ENCODE measurements around the gene GRIA2. TPM values are rescaled to one million over a fixed set of nuclear protein-coding genes. Genes with fewer than 3 reads are reported as not detected.

The GRIA2 gene
- total RNA-seq, 1 donor from 2014 or later, result 4.4 TPM

DNA sequence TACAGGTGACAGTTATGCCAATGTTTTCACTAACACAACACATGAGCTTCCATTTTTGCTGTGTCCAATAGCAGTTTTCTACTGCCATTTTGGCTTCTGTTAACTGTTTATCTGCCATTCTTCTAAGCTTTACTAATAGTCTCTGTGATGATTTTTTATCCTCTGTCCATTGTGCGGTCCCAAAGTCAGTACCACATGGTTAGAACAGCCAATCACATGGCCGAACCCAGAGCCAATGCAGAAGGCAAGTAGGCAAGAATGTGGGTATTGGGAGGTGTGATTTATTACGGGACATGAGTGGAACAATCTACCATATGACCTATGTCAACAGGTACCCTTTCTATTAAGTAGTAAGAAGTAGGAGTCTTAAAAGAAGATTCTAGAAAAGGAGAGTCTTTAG lies 61.5 kb downstream of the GRIA2 start:
- no peaks in the 10 kb centered on the region for H3K4me1 Mint-ChIP-seq
- no peaks in the 10 kb centered on the region for H3K36me3 Mint-ChIP-seq
- H3K27me3 Mint-ChIP-seq (ENCODE audit: low read depth), result peaks cover 23% of the 10 kb centered on the region
- no peak overlapping the region for H3K27ac Mint-ChIP-seq
- H3K4me3 Mint-ChIP-seq, result no peak overlapping the region
- peaks cover 7% of the 10 kb centered on the region for H3K9me3 Mint-ChIP-seq
- TF ChIP-seq, protein P1, sequence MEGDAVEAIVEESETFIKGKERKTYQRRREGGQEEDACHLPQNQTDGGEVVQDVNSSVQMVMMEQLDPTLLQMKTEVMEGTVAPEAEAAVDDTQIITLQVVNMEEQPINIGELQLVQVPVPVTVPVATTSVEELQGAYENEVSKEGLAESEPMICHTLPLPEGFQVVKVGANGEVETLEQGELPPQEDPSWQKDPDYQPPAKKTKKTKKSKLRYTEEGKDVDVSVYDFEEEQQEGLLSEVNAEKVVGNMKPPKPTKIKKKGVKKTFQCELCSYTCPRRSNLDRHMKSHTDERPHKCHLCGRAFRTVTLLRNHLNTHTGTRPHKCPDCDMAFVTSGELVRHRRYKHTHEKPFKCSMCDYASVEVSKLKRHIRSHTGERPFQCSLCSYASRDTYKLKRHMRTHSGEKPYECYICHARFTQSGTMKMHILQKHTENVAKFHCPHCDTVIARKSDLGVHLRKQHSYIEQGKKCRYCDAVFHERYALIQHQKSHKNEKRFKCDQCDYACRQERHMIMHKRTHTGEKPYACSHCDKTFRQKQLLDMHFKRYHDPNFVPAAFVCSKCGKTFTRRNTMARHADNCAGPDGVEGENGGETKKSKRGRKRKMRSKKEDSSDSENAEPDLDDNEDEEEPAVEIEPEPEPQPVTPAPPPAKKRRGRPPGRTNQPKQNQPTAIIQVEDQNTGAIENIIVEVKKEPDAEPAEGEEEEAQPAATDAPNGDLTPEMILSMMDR (IDR thresholded peaks at IDR 0.05; ENCODE audit: unreplicated experiment), result no peak
- no peak for DNase-seq (ENCODE audit: low spot score in 2 of 2, unreplicated experiment in 2 of 2)

DNA sequence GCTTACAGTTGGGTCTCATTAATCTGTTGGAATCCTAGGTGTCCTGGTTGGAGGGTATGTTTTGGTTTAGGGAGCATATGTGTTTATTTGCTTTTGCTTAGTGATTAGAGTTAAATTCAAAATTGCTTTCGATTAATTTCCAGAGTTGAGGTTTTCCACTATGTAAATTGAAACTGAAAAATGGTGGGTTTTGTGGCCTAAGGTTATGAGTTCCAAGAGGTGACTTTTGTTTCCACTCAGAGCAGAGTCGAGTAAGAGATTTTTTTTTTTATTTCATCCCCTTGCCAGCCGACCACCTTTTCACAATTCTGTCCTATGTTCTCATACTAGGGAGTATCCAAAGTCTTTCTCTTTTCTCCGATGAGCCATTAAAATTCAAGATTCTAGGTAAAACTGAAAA lies 66.9 kb downstream of the GRIA2 start:
- Mint-ChIP-seq H3K4me1 (no peaks in the 10 kb centered on the region), H3K27ac (no peak overlapping the region), H3K9me3 (no peaks in the 10 kb centered on the region), H3K27me3 (ENCODE audit: low read depth) (peaks cover 7% of the 10 kb centered on the region), H3K36me3 (no peaks in the 10 kb centered on the region), H3K4me3 (no peak overlapping the region)
- DNase-seq (ENCODE audit: low spot score in 2 of 2, unreplicated experiment in 2 of 2), result no peak
- TF ChIP-seq, protein P1 (IDR thresholded peaks at IDR 0.05; ENCODE audit: unreplicated experiment), result no peak

DNA sequence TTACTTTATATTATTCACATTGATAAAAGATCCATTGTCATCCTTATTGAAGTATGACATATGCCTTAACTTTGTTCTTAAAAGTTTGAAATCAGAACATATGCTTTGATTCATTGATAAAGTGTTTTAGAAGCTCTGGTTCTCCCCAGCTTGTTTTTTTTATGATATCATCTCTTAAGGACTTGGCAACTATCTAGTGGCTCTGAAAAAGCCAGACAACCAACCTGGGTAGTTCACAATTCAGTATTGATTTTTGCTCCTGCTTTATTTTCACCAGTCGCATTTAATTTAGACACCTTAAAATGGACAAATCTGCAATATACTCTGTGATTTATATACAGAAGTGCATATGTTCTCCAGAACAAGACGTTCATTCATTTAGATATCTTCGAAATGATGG lies 70.1 kb downstream of the GRIA2 start:
- TF ChIP-seq, protein P1 (IDR thresholded peaks at IDR 0.05; ENCODE audit: unreplicated experiment), result no peak

DNA sequence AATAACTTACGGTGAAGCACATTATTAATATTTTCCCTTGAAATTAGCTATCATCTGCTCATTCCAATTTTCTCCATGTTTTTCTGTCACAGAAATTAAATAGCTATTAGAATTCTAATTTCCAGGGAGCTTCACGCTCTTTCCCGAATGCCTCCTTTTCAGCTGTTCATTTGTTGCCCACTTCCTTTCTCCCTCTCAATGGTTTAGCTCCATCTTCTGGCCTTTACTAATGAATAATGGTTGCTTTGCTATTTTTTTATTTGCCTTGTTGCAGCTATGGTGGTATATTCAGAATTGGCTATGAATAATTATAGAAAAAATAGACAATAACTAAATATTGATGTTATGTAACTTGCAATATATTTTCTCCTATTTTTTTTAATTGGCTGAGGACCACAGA lies 70.5 kb downstream of the GRIA2 start:
- Mint-ChIP-seq H3K9me3 (no peaks in the 10 kb centered on the region), H3K4me1 (no peaks in the 10 kb centered on the region), H3K36me3 (no peaks in the 10 kb centered on the region), H3K27ac (no peak overlapping the region), H3K27me3 (ENCODE audit: low read depth) (peaks cover 2% of the 10 kb centered on the region), H3K4me3 (no peak overlapping the region)
- no peak for DNase-seq (ENCODE audit: low spot score in 2 of 2, unreplicated experiment in 2 of 2)
- TF ChIP-seq, protein P1 (IDR thresholded peaks at IDR 0.05; ENCODE audit: unreplicated experiment), result no peak

More for the DNA sequence above, 70.1 kb downstream of the GRIA2 start:
- Mint-ChIP-seq H3K4me3 (no peak overlapping the region), H3K36me3 (no peaks in the 10 kb centered on the region), H3K9me3 (no peaks in the 10 kb centered on the region), H3K4me1 (no peaks in the 10 kb centered on the region), H3K27ac (no peak overlapping the region), H3K27me3 (ENCODE audit: low read depth) (peaks cover 2% of the 10 kb centered on the region)
- no peak for DNase-seq (ENCODE audit: low spot score in 2 of 2, unreplicated experiment in 2 of 2)

DNA sequence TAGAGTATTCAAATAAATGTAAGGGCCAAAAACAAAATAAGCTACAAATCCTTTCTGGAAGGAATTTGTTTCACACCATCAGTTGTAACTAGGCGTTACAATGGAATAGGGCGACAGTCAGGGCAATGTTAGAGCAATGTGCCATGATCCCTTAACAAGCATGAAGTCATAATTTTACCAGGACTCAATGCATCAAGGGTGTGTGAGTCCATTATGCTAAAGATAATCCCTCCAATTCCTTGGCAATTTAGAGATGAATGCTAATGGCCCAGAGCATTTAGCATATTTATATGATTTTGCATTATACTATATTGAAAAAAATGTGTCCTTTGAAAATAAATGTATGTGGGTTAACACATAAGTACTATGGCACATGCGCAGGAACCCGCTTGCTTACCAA lies 73.1 kb downstream of the GRIA2 start:
- Mint-ChIP-seq H3K4me1 (no peaks in the 10 kb centered on the region), H3K27me3 (ENCODE audit: low read depth) (peaks cover 3% of the 10 kb centered on the region), H3K27ac (no peak overlapping the region), H3K36me3 (no peaks in the 10 kb centered on the region), H3K4me3 (no peak overlapping the region), H3K9me3 (no peaks in the 10 kb centered on the region)
- DNase-seq (ENCODE audit: low spot score in 2 of 2, unreplicated experiment in 2 of 2), result no peak
- TF ChIP-seq, protein P1 (IDR thresholded peaks at IDR 0.05; ENCODE audit: unreplicated experiment), result no peak

DNA sequence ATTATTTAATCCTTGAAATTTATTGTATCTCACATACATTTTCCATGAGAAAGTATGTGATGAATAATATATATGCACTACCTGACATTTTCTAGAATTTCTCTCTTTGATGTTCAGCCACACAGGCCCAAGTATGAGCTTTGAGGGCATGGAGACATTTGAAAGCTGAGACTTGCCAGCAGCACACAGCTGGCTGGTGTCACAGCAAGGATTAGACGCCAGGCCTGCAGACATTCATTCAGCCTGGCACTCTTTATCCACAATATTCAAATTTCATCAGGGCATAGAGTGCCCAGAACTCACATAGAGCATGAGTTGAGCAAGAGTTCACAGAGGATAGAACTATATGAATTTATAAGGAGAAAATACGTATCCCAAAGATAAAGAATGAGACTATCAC lies 74.0 kb downstream of the GRIA2 start:
- TF ChIP-seq, protein P1 (IDR thresholded peaks at IDR 0.05; ENCODE audit: unreplicated experiment), result no peak
- no peaks in the 10 kb centered on the region for H3K4me1 Mint-ChIP-seq
- no peaks in the 10 kb centered on the region for H3K9me3 Mint-ChIP-seq
- DNase-seq (ENCODE audit: low spot score in 2 of 2, unreplicated experiment in 2 of 2), result no peak
- peaks cover 7% of the 10 kb centered on the region for H3K27me3 Mint-ChIP-seq (ENCODE audit: low read depth)
- no peak overlapping the region for H3K27ac Mint-ChIP-seq
- H3K36me3 Mint-ChIP-seq, result no peaks in the 10 kb centered on the region
- H3K4me3 Mint-ChIP-seq, result no peak overlapping the region

Measured in mesothelial cell of epicardium (in vitro differentiated cells).